GM12878 (cell line): Measurements from ENCODE around the gene RELT. TPM values are rescaled to one million over a fixed set of nuclear protein-coding genes. Genes with fewer than 3 reads are reported as not detected.

Experiments
- ATAC-seq: fragments of 200-7000 bp; cut with Tn5 transposase; 3 replicates; pipeline ENCODE4 v1.9.1; 2020; ENCODE audit warnings: mild to moderate bottlenecking, moderate library complexity
- BruUV-seq: library from RNA; stranded (reverse); fragments of 400-500 nt; replicated peaks from 2 replicates; lab custom pipeline; 2021; lab: Mats Ljungman, UMichigan
- CTCF ChIA-PET: fragments of 300-600 bp; sonication (Branson Sonifier 250); formaldehyde crosslinking; extraction: SDS; loops from one replicate; lab custom pipeline; 2021; ENCODE audit warnings: inconsistent platforms; lab: Yijun Ruan, JAX
- POLR2A ChIA-PET: fragments of 350-600 bp; formaldehyde crosslinking; extraction: SDS; loops from one replicate; lab custom pipeline; 2021; ENCODE audit warnings: inconsistent platforms; lab: Charles Lee
- RAD21 ChIA-PET: fragments of 300-600 bp; sonication (Branson Sonifier 250); formaldehyde crosslinking; loops from one replicate; lab custom pipeline; 2023; ENCODE audit warnings: antibody characterized with exemption; ENCODE audit not compliant: unreplicated experiment; lab: Charles Lee
- SMC1A ChIA-PET: fragments of 300-600 bp; sonication (Branson Sonifier 250); formaldehyde crosslinking; loops from one replicate; lab custom pipeline; 2023; ENCODE audit not compliant: unreplicated experiment, uncharacterized antibody; lab: Charles Lee
- DNase-seq: peaks from one replicate; pipeline ENCODE4 v3.0.0-alpha.2; 2011; ENCODE audit warnings: low read depth, low spot score
- FAIRE-seq: peaks from 3 replicates; lab custom pipeline; 2011; peaks lifted over from hg19 to GRCh38; lab: Jason Lieb, UNC
- H2AFZ ChIP-seq: 2 replicates; pipeline ENCODE4 v1.6.0; 2011; ENCODE audit warnings: low read depth, low read length, control low read depth; ENCODE audit not compliant: control insufficient read depth
- H3K27ac ChIP-seq: 2 replicates; pipeline ENCODE4 v1.5.1; 2011; ENCODE audit warnings: control low read depth; ENCODE audit not compliant: control insufficient read depth, insufficient read depth
- H3K27me3 ChIP-seq, 2 experiments: replicated peaks in 1 of 2; 2 replicates each; pipeline versions ENCODE4 v1.6.0 to v1.6.1; 2011; ENCODE audit warnings: low read length in 1 of 2; ENCODE audit not compliant: control insufficient read depth in 2 of 2, insufficient read depth in 2 of 2
- H3K36me3 ChIP-seq, 2 experiments: 2 replicates each; pipeline ENCODE4 v1.5.1; 2011; ENCODE audit warnings: low read length in 1 of 2; ENCODE audit not compliant: control insufficient read depth in 2 of 2, insufficient read depth in 2 of 2
- H3K4me1 ChIP-seq: 2 replicates; pipeline ENCODE4 v1.6.1; 2011; ENCODE audit warnings: mild to moderate bottlenecking, low read length, moderate library complexity, mixed read lengths; ENCODE audit not compliant: control insufficient read depth, insufficient read depth
- H3K4me2 ChIP-seq: 2 replicates; pipeline ENCODE4 v1.6.0; 2011; ENCODE audit warnings: control low read depth; ENCODE audit not compliant: control insufficient read depth, insufficient read depth
- H3K4me3 ChIP-seq: fragments of 200-600 bp; sonication (generic); 2 replicates; pipeline ENCODE4 v1.5.1; 2016
- H3K79me2 ChIP-seq: 2 replicates; pipeline ENCODE4 v1.6.0; 2011; ENCODE audit warnings: low read length; ENCODE audit not compliant: control insufficient read depth, insufficient read depth
- H3K9ac ChIP-seq: 2 replicates; pipeline ENCODE4 v1.8.0; 2011; ENCODE audit warnings: low read length, control low read depth, mixed read lengths; ENCODE audit not compliant: control insufficient read depth, insufficient read depth
- H3K9me3 ChIP-seq: replicated peaks from 3 replicates; pipeline ENCODE4 v1.5.1; 2011; ENCODE audit warnings: mild to moderate bottlenecking, low read length; ENCODE audit not compliant: control insufficient read depth, insufficient read depth
- H4K20me1 ChIP-seq: 2 replicates; pipeline ENCODE4 v1.6.0; 2011; ENCODE audit not compliant: control insufficient read depth, insufficient read depth
- BACH1 ChIP-seq: fragments of 450-650 bp; IDR thresholded peaks from 2 replicates; pipeline ENCODE4 v1.6.1; 2017; ENCODE audit warnings: mild to moderate bottlenecking, borderline replicate concordance
- WGBS: methylation state at CpG from one replicate; pipeline ENCODE4 v1.1.6; 2016; ENCODE audit warnings: low lambda C conversion rate; ENCODE audit not compliant: insufficient replicate concordance, insufficient coverage; ENCODE audit errors: missing lambda C conversion rate; 5-methylcytosine and 5-hydroxymethylcytosine counted together
- in situ Hi-C: fragments of 300-500 bp; cut with MboI; formaldehyde crosslinking; loops from 9 replicates; pipeline ENCODE4 v1.14.3; 2018; ENCODE audit warnings: mixed read lengths
- intact Hi-C: fragments of 100-400 bp; cut with micrococcal nuclease; formaldehyde crosslinking; loops from one replicate; pipeline ENCODE4 v1.14.2; 2022; ENCODE audit not compliant: unreplicated experiment
- polyA plus RNA-seq, 11 experiments: library from polyadenylated mRNA; depleted of rRNA in 4 of 11; unstranded in 6 of 11; stranded (reverse) in 5 of 11; fragments of >200 nt; fragmentation: Nextera tagmentation in 4 of 11; fragmentation: Illumina TruSeq in 1 of 11; extraction: Ambion mirVana in 4 of 11; extraction: Trizol in 1 of 11; gene quantifications; 1 replicate in 1 of 11; 2 replicates in 10 of 11; pipeline versions ENCODE4 v1.2.1 to v1.2.3, GENCODE V29; 2011 to 2016; ENCODE audit warnings: inconsistent platforms in 2 of 11, missing spikeins in 2 of 11, low read depth in 1 of 11
- total RNA-seq, 4 experiments: library from RNA; depleted of rRNA in 3 of 4; stranded (reverse); fragments of >200 nt in 3 of 4; fragmentation: Illumina TruSeq in 1 of 4; extraction: Trizol in 1 of 4; gene quantifications; 2 replicates each; pipeline versions ENCODE4 v1.2.1 to v1.2.3, GENCODE V29; 2013 to 2021
- TF ChIP-seq, protein P1 (sequence below): IDR thresholded peaks from 2 replicates; pipeline ENCODE4 v1.6.1; 2011; ENCODE audit warnings: mild to moderate bottlenecking, low read depth, low read length, moderate library complexity; ENCODE audit not compliant: insufficient replicate concordance
- TF ChIP-seq, protein P2 (sequence below): fragments of 450-650 bp; IDR thresholded peaks from 2 replicates; pipeline ENCODE4 v1.6.1; 2016; ENCODE audit warnings: mild to moderate bottlenecking, moderate library complexity, borderline replicate concordance

Gene RELT
- total and polyA plus RNA-seq, 10 of the 15 experiments (the other 5 are each of a cell fraction or from before 2014, with no cell fraction given): 1.2 to 28.5 (median 10.8) TPM

DNA sequence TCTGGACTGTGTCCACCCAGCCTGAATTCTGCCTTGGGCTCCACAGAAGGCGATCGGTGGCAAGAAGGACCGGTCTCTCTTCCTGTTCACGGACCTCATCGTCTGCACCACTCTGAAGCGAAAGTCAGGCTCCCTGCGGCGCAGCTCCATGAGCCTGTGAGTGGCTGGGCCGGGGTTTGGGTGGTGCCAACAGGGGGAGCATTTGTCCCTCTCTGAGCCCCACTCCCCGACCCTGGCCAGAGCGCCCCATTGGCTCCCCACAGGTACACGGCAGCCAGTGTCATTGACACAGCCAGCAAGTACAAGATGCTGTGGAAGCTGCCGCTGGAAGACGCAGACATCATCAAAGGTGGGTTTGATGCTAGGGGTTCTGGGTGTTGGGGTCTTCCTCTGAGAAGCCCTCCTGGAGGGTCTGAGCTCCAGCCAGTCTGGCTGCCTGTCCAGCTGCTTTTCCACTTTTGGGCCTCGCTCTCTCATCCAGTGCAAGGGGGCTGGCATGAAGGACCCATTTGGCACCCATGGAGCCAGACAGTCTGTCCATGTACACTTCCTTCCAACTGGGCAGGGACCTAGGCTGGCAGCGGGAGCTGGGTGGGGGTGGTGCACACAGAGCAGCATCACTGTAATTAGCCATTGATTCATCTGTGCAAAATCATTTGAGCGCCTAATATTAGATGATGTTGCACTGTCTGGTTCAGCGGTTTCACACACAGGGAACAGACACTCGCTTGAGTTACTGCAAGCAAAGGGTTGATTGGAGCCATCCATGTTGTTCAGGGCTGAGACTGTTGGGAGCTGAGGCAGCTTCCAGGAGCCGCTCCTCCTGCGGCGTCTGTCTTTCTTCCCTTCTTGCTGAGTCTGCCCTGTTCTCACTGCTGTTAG is 19.0 kb upstream of the RELT start (continued):
- TF ChIP-seq, protein P1, sequence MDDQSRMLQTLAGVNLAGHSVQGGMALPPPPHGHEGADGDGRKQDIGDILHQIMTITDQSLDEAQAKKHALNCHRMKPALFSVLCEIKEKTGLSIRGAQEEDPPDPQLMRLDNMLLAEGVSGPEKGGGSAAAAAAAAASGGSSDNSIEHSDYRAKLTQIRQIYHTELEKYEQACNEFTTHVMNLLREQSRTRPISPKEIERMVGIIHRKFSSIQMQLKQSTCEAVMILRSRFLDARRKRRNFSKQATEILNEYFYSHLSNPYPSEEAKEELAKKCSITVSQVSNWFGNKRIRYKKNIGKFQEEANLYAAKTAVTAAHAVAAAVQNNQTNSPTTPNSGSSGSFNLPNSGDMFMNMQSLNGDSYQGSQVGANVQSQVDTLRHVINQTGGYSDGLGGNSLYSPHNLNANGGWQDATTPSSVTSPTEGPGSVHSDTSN: no peak
- TF ChIP-seq, protein P2, sequence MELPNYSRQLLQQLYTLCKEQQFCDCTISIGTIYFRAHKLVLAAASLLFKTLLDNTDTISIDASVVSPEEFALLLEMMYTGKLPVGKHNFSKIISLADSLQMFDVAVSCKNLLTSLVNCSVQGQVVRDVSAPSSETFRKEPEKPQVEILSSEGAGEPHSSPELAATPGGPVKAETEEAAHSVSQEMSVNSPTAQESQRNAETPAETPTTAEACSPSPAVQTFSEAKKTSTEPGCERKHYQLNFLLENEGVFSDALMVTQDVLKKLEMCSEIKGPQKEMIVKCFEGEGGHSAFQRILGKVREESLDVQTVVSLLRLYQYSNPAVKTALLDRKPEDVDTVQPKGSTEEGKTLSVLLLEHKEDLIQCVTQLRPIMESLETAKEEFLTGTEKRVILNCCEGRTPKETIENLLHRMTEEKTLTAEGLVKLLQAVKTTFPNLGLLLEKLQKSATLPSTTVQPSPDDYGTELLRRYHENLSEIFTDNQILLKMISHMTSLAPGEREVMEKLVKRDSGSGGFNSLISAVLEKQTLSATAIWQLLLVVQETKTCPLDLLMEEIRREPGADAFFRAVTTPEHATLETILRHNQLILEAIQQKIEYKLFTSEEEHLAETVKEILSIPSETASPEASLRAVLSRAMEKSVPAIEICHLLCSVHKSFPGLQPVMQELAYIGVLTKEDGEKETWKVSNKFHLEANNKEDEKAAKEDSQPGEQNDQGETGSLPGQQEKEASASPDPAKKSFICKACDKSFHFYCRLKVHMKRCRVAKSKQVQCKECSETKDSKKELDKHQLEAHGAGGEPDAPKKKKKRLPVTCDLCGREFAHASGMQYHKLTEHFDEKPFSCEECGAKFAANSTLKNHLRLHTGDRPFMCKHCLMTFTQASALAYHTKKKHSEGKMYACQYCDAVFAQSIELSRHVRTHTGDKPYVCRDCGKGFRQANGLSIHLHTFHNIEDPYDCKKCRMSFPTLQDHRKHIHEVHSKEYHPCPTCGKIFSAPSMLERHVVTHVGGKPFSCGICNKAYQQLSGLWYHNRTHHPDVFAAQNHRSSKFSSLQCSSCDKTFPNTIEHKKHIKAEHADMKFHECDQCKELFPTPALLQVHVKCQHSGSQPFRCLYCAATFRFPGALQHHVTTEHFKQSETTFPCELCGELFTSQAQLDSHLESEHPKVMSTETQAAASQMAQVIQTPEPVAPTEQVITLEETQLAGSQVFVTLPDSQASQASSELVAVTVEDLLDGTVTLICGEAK: no peak

GRCh38 chr11:73358071-73358470 is 18.1 kb upstream of the RELT start:
- CTCF ChIA-PET: interaction anchor here (1.1 to 15.3 kb wide), 4 partner anchors 9 to 302 kb away, joined by 3 to 400 read pairs (median 5); no protein-coding TSS in a partner anchor
- in situ Hi-C loops (no loop called here), intact Hi-C loops (no loop called here)
- ATAC-seq (no peak), DNase-seq (no peak), FAIRE-seq (no peak)
- Histone ChIP-seq H4K20me1 (no peaks in the 10 kb centered on the region), H2AFZ (no peak overlapping the region), H3K4me3 (no peak overlapping the region), H3K79me2 (no peaks in the 10 kb centered on the region), H3K4me2 (no peak overlapping the region), H3K27ac (no peak overlapping the region), H3K9me3 (no peaks in the 10 kb centered on the region), H3K27me3 (no peaks in the 10 kb centered on the region), H3K36me3 (peaks cover 0 to 3% of the 10 kb centered on the region in 2 experiments; a peak in 1 of 4 replicates), H3K4me1 (no peaks in the 10 kb centered on the region), H3K9ac (no peak overlapping the region)
- no peak for TF ChIP-seq BACH1
- SMC1A ChIA-PET: interaction anchor here (1.5 kb wide), 1 partner anchor 63 kb away, joined by 3 read pairs; no protein-coding TSS in a partner anchor
- WGBS: 72% methylated on average over 4 of the region's 5 CpGs
- RAD21 ChIA-PET: no interaction called here
- BruUV-seq: no TSS peak
- POLR2A ChIA-PET: interaction anchor here (0.6 kb wide), 1 partner anchor 93 kb away, joined by 3 read pairs; no protein-coding TSS in a partner anchor
